Tibial artery (tissue), 4 donors: ENCODE measurements around the gene HDGFL3.

Experiments used
- DNase-seq, 2 donors: peaks; one replicate each; pipeline ENCODE4 v3.0.0-alpha.2; 2019
- H3K27ac ChIP-seq, 2 donors: fragments of 200-600 bp; sonication (generic) in 1 of 2; 1 replicate in 1 of 2; 2 replicates in 1 of 2; pipeline ENCODE4 v1.5.1; 2018 to 2019; ENCODE audit warnings: mild to moderate bottlenecking in 1 of 2
- H3K27me3 ChIP-seq, 2 donors: fragments of 200-600 bp; sonication (generic) in 1 of 2; one replicate each; pipeline versions ENCODE4 v1.5.1 to v1.6.0; 2016 to 2019
- H3K36me3 ChIP-seq, 3 donors: fragments of 200-600 bp; sonication (generic) in 2 of 3; one replicate each; pipeline ENCODE4 v1.5.1; 2016 to 2019; ENCODE audit warnings: mild to moderate bottlenecking in 2 of 3
- H3K4me1 ChIP-seq, 4 donors: fragments of 200-600 bp; sonication (generic) in 2 of 4; 1 replicate in 3 of 4; 2 replicates in 1 of 4; pipeline ENCODE4 v1.5.1; 2016 to 2019
- H3K4me3 ChIP-seq, 2 donors: fragments of 200-600 bp; sonication (generic) in 1 of 2; 1 replicate in 1 of 2; 2 replicates in 1 of 2; pipeline ENCODE4 v1.5.1; 2018 to 2019; ENCODE audit warnings: mild to moderate bottlenecking in 2 of 2
- H3K9me3 ChIP-seq, 3 donors: fragments of 200-600 bp; sonication (generic) in 1 of 3; one replicate each; pipeline ENCODE4 v1.5.1; 2016 to 2019
- intact Hi-C: fragments of 100-400 bp; cut with DNase I; formaldehyde crosslinking; loops from one replicate; pipeline ENCODE4 v1.15.0; 2023; ENCODE audit warnings: low total_unique reads
- TF ChIP-seq, protein P1 (sequence below), 2 experiments: fragments of 200-600 bp in 1 of 2; fragments of 450-650 bp in 1 of 2; IDR thresholded peaks; one replicate each; pipeline ENCODE4 v1.5.1; 2017 to 2019; ENCODE audit warnings: antibody characterized with exemption in 2 of 2, mild to moderate bottlenecking in 1 of 2, moderate library complexity in 1 of 2

HDGFL3 gene

GRCh38 chr15:83082730-83083386 lies 124.8 kb downstream of the HDGFL3 start:
- intact Hi-C loops = no loop called here
- no peak overlapping the region for H3K4me3 ChIP-seq

GRCh38 chr15:83081256-83082014 lies 126.2 kb downstream of the HDGFL3 start:
- H3K36me3 ChIP-seq = no peaks in the 10 kb centered on the region
- TF ChIP-seq, protein P1, sequence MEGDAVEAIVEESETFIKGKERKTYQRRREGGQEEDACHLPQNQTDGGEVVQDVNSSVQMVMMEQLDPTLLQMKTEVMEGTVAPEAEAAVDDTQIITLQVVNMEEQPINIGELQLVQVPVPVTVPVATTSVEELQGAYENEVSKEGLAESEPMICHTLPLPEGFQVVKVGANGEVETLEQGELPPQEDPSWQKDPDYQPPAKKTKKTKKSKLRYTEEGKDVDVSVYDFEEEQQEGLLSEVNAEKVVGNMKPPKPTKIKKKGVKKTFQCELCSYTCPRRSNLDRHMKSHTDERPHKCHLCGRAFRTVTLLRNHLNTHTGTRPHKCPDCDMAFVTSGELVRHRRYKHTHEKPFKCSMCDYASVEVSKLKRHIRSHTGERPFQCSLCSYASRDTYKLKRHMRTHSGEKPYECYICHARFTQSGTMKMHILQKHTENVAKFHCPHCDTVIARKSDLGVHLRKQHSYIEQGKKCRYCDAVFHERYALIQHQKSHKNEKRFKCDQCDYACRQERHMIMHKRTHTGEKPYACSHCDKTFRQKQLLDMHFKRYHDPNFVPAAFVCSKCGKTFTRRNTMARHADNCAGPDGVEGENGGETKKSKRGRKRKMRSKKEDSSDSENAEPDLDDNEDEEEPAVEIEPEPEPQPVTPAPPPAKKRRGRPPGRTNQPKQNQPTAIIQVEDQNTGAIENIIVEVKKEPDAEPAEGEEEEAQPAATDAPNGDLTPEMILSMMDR (IDR thresholded peaks at IDR 0.05) = no peak
- no peaks in the 10 kb centered on the region for H3K4me1 ChIP-seq
- H3K4me3 ChIP-seq = no peak overlapping the region
- peaks cover 0 to 16% of the 10 kb centered on the region in 2 donors for H3K27me3 ChIP-seq
- no peak overlapping the region for H3K27ac ChIP-seq
- intact Hi-C loops = no loop called here
- no peak for DNase-seq
- H3K9me3 ChIP-seq = no peaks in the 10 kb centered on the region

More at GRCh38 chr15:83082730-83083386, 124.8 kb downstream of the HDGFL3 start:
- Histone ChIP-seq H3K27me3 (peaks cover 0 to 16% of the 10 kb centered on the region in 2 donors), H3K27ac (no peak overlapping the region), H3K4me1 (no peaks in the 10 kb centered on the region), H3K9me3 (no peaks in the 10 kb centered on the region), H3K36me3 (no peaks in the 10 kb centered on the region)
- TF ChIP-seq, protein P1 (IDR thresholded peaks at IDR 0.05) = no peak
- DNase-seq = no peak

DNA sequence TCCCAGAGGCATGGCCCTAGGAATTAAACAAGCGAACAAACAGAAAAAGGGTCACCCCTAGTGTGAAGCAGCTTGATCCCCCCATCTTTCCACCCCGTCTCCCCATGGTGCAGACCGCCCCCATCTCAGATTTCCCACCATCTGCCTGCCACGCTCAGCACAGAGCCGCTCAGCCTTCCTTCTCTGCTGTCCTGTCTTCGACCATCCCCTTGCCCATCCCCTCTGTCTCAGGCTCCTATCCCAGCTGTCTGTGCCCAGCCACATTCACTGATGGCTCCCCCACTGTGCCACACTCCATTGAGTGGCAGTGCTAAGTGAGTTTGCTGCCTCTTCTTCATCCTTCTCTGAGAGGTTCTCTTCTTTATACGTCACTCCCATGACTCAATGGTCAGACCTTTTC lies 128.9 kb downstream of the HDGFL3 start:
- H3K36me3 ChIP-seq = no peaks in the 10 kb centered on the region
- no peak for DNase-seq

More for the DNA sequence above, 128.9 kb downstream of the HDGFL3 start:
- Histone ChIP-seq H3K4me1 (no peaks in the 10 kb centered on the region), H3K27ac (no peak overlapping the region), H3K27me3 (peaks cover 0 to 16% of the 10 kb centered on the region in 2 donors), H3K4me3 (no peak overlapping the region), H3K9me3 (peaks cover 0 to 1% (median 0%) of the 10 kb centered on the region in 3 donors)
- intact Hi-C loops = no loop called here
- TF ChIP-seq, protein P1 (IDR thresholded peaks at IDR 0.05) = no peak
